Osteoblast (primary cell): ENCODE measurements around the gene ATP2B3. TPM values are rescaled to one million over a fixed set of nuclear protein-coding genes. Genes with fewer than 3 reads are reported as not detected.

ENCODE experiments used
- DNase-seq: peaks from one replicate; pipeline ENCODE4 v3.0.0; 2011; ENCODE audit warnings: low spot score, mixed read lengths; ENCODE audit not compliant: insufficient read length; ENCODE audit errors: missing footprints
- H2AFZ ChIP-seq: 2 replicates; pipeline ENCODE4 v1.6.0; 2011; ENCODE audit warnings: mild to moderate bottlenecking, low read length
- H3K27ac ChIP-seq: 2 replicates; pipeline ENCODE4 v1.5.1; 2011; ENCODE audit warnings: mild to moderate bottlenecking, low read depth, low read length, moderate library complexity
- H3K27me3 ChIP-seq: 2 replicates; pipeline ENCODE4 v1.6.0; 2012; ENCODE audit warnings: mild to moderate bottlenecking, control low read depth, inconsistent platforms, low read length, moderate library complexity; ENCODE audit not compliant: insufficient read depth
- H3K36me3 ChIP-seq: 2 replicates; pipeline ENCODE4 v1.5.1; 2011; ENCODE audit warnings: mild to moderate bottlenecking, low read length, control low read depth, moderate library complexity; ENCODE audit not compliant: insufficient read depth
- H3K4me1 ChIP-seq: 2 replicates; pipeline ENCODE4 v1.5.1; 2011; ENCODE audit warnings: mild to moderate bottlenecking, low read length, control low read depth, moderate library complexity; ENCODE audit not compliant: insufficient read depth
- H3K4me2 ChIP-seq: 2 replicates; pipeline ENCODE4 v1.6.0; 2011; ENCODE audit warnings: mild to moderate bottlenecking, low read length; ENCODE audit not compliant: insufficient read depth
- H3K4me3 ChIP-seq: fragments of 200-600 bp; sonication (generic); 3 replicates; pipeline ENCODE4 v1.5.1; 2012; ENCODE audit warnings: mild to moderate bottlenecking, low read length, inconsistent platforms; ENCODE audit not compliant: insufficient read depth
- H3K79me2 ChIP-seq: 2 replicates; pipeline ENCODE4 v1.6.0; 2012; ENCODE audit warnings: mild to moderate bottlenecking, low read length, control low read depth, inconsistent platforms; ENCODE audit not compliant: insufficient read depth
- H3K9me3 ChIP-seq: 2 replicates; pipeline ENCODE4 v1.5.1; 2011; ENCODE audit warnings: low read depth, low read length, control low read depth
- H4K20me1 ChIP-seq: 2 replicates; pipeline ENCODE4 v1.6.0; 2012; ENCODE audit warnings: mild to moderate bottlenecking, low read length, control low read depth; ENCODE audit not compliant: insufficient read depth
- CTCF ChIP-seq: IDR thresholded peaks from 2 replicates; pipeline ENCODE4 v1.5.1; 2011; ENCODE audit warnings: mild to moderate bottlenecking, low read depth, low read length, moderate library complexity; ENCODE audit errors: extremely low read depth
- total RNA-seq: library from RNA; depleted of rRNA; stranded (reverse); fragments of >200 nt; gene quantifications from 2 replicates; pipeline ENCODE4 v1.2.3, GENCODE V29; 2012

The ATP2B3 gene
- total RNA-seq, result under 0.01 TPM in 1 of 2 replicates, not detected in the other

DNA sequence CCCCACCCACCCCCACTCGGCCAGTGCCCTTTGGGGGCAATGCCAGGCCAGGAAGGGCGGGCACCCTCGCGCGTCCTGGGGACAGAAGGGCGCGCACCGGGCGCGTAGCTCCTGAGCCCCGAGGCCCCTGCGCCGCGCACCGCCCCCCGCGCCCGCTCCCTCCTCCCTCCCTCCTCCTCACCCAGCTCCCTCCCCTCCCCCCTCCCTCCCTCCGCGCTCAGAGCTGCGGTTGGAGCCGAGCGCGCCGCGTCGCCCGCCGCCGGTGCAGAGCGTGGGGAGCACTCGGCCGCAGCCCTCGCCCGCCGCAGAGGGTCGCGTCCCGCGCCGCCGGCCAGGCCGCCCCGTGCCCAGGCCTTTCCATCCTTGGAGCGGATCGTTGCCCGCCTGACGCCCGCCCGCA, at the start of gene ATP2B3:
Gene ATP2B3 (plus strand): TSS at position 220 of the 400 bp plus-strand sequence. CDS start 18,606 bp downstream, outside the sequence.
- no peak within 1 kb of the TSS for H3K4me2 ChIP-seq
- peaks cover 6% of the 10 kb centered on the region for H4K20me1 ChIP-seq
- no peaks in the 10 kb centered on the region for H3K79me2 ChIP-seq
- DNase-seq, result no peak
- H2AFZ ChIP-seq, result no peak within 1 kb of the TSS
- peaks cover 17% of the 10 kb centered on the region for H3K4me1 ChIP-seq
- no peak within 1 kb of the TSS for H3K4me3 ChIP-seq
- H3K27me3 ChIP-seq, result peaks cover 28% of the 10 kb centered on the region
- no peak within 1 kb of the TSS for H3K27ac ChIP-seq
- no peak for TF ChIP-seq CTCF
- H3K36me3 ChIP-seq, result no peaks in the 10 kb centered on the region
- H3K9me3 ChIP-seq, result no peaks in the 10 kb centered on the region

DNA sequence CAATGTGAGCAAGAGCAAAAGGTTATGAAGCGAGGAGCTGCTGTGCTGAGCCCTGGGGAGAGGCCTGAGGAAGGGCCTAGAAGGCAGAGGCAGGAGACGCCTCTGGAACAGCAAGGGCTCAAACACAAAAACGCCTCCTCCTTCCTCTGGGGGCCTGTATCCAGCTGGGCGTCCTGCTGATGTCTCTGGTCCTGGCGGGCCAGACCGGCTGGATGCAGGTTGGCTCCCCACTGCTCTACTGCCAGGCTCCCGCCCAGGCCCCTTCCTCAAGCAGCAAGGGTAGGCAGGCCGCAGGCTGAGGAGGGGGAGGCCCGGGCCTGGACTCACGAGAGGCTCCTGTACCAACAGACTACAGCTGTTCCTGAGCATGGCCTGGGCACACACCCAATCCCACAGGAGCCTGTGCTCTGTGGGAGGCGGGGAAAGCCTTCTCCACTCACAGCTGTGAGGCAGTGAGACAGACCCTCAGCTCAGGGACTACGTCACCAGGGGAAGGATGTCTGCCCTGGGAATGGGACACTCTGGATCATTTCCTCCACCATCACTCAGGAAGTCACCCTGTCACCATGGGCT, 49.3 kb upstream of the ATP2B3 start:
- Histone ChIP-seq H3K4me2 (no peak overlapping the region), H4K20me1 (no peaks in the 10 kb centered on the region), H3K79me2 (no peaks in the 10 kb centered on the region), H3K4me1 (peaks cover 18% of the 10 kb centered on the region), H3K27me3 (no peaks in the 10 kb centered on the region), H2AFZ (no peak overlapping the region), H3K36me3 (peaks cover 4% of the 10 kb centered on the region), H3K27ac (no peak overlapping the region), H3K9me3 (no peaks in the 10 kb centered on the region), H3K4me3 (no peak overlapping the region)
- TF ChIP-seq CTCF, result no peak
- DNase-seq, result no peak

GRCh38 chrX:153469811-153470410, 47.5 kb upstream of the ATP2B3 start:
- Histone ChIP-seq H3K9me3 (no peaks in the 10 kb centered on the region), H3K27me3 (no peaks in the 10 kb centered on the region), H2AFZ (peak overlapping the region; percentile 29), H3K27ac (no peak overlapping the region), H3K4me1 (peaks cover 19% of the 10 kb centered on the region), H3K36me3 (no peaks in the 10 kb centered on the region), H3K4me2 (peak overlapping the region; percentile 82), H3K79me2 (no peaks in the 10 kb centered on the region), H3K4me3 (peak overlapping the region; percentile 75), H4K20me1 (no peaks in the 10 kb centered on the region)
- TF ChIP-seq CTCF, result no peak
- peak; percentile 94 for DNase-seq
